Left lung (tissue), 10 donors: Measurements from ENCODE around the gene RNF224. TPM values are rescaled to one million over a fixed set of nuclear protein-coding genes. Genes with fewer than 3 reads are reported as not detected.
"Not testable (repeated sequence)": the region's sequence is repeated elsewhere in the genome, so short reads cannot be mapped to it uniquely, and the experiment has no call there.

ENCODE experiments used
- ATAC-seq: fragments of 200-7000 bp; cut with Tn5 transposase; one replicate; pipeline ENCODE4 v1.9.1; 2020; ENCODE audit warnings: moderate library complexity
- DNase-seq, 4 donors: peaks; one replicate each; pipeline ENCODE4 v3.0.0-alpha.2; 2013 to 2020
- H3K27ac ChIP-seq, 2 donors: fragments of 200-600 bp; sonication (generic) in 1 of 2; one replicate each; pipeline versions ENCODE4 v1.5.0 to v1.8.0; 2020 to 2021
- H3K27me3 ChIP-seq, 2 donors: fragments of 200-600 bp; sonication (generic) in 1 of 2; one replicate each; pipeline versions ENCODE4 v1.5.0 to v1.8.0; 2020 to 2021
- H3K36me3 ChIP-seq, 2 donors: fragments of 200-600 bp; sonication (generic) in 1 of 2; one replicate each; pipeline versions ENCODE4 v1.5.0 to v1.8.0; 2020 to 2021
- H3K4me1 ChIP-seq, 2 donors: fragments of 200-600 bp; one replicate each; pipeline ENCODE4 v1.8.0; 2021
- H3K4me3 ChIP-seq, 2 donors: fragments of 200-600 bp; sonication (generic) in 1 of 2; one replicate each; pipeline versions ENCODE4 v1.5.0 to v1.8.0; 2020 to 2021; ENCODE audit warnings: mild to moderate bottlenecking in 1 of 2
- H3K9me3 ChIP-seq, 2 donors: fragments of 200-600 bp; sonication (generic) in 1 of 2; one replicate each; pipeline versions ENCODE4 v1.5.0 to v1.8.0; 2020 to 2021
- CTCF ChIP-seq, 2 donors: fragments of 200-600 bp; sonication (generic) in 1 of 2; IDR thresholded peaks; one replicate each; pipeline versions ENCODE4 v1.5.0 to v1.8.0; 2021; ENCODE audit warnings: antibody characterized with exemption in 2 of 2
- intact Hi-C, 2 donors: fragments of 100-400 bp; cut with DNase I; formaldehyde crosslinking; loops; one replicate each; pipeline versions ENCODE4 v1.11.2 to v1.14.2; 2022
- polyA plus RNA-seq, 6 donors: library from polyadenylated mRNA; unstranded; fragments of 120-200 nt; gene quantifications; one replicate each; pipeline ENCODE4 v1.2.1, GENCODE V29; 2013; ENCODE audit not compliant: insufficient read length in 6 of 6
- total RNA-seq, 2 donors: library from RNA; stranded (reverse); fragmentation: NEBNext Ultra II Directional; extraction: Animal tissue kit (Norgen Biotek cat#: 25700); gene quantifications; one replicate each; pipeline ENCODE4 v1.2.1, GENCODE V29; 2021
- donor health status: DM: no; HTN: yes; CAD: no.
- donor health status: DM: no; HTN: no; CAD: no.

Gene RNF224
- total and polyA plus RNA-seq, 8 donors = 0.15 to 4.8 (median 2.6) TPM

- TF ChIP-seq CTCF (IDR thresholded peaks at IDR 0.05) = peak; percentile 95 to 100
- H3K4me1 ChIP-seq = peaks cover 7 to 49% of the 10 kb centered on the region in 2 donors
Measured at GRCh38 chr9:137236238-137236935, 9.1 kb downstream of the RNF224 start.

GRCh38 chr9:137236936-137237421 lies 9.7 kb downstream of the RNF224 start:
- peaks cover 0 to 4% of the 10 kb centered on the region in 2 donors for H3K36me3 ChIP-seq
- H3K4me1 ChIP-seq = peaks cover 8 to 53% of the 10 kb centered on the region in 2 donors
- peak overlapping the region in 1 of 2 donors; percentile 53 for H3K27ac ChIP-seq
- intact Hi-C loops = no loop called here
- TF ChIP-seq CTCF (IDR thresholded peaks at IDR 0.05) = no peak
- no peak for DNase-seq
- no peak for ATAC-seq
- peak overlapping the region in 1 of 2 donors; percentile 16 for H3K4me3 ChIP-seq
- H3K9me3 ChIP-seq = no peaks in the 10 kb centered on the region
- peaks cover 0 to 42% of the 10 kb centered on the region in 2 donors for H3K27me3 ChIP-seq

More at GRCh38 chr9:137236238-137236935, 9.1 kb downstream of the RNF224 start:
- ATAC-seq (peak; percentile 58), DNase-seq (peak; percentile 54 to 95 (median 88))
- Histone ChIP-seq H3K27me3 (peaks cover 0 to 48% of the 10 kb centered on the region in 2 donors), H3K36me3 (no peaks in the 10 kb centered on the region), H3K9me3 (no peaks in the 10 kb centered on the region), H3K4me3 (peak overlapping the region in 1 of 2 donors; percentile 16), H3K27ac (peak overlapping the region in 1 of 2 donors; percentile 53)
- intact Hi-C loops = no loop called here

GRCh38 chr9:137237759-137238726 lies 10.7 kb downstream of the RNF224 start:
- peaks cover 17 to 64% of the 10 kb centered on the region in 2 donors for H3K4me1 ChIP-seq
- TF ChIP-seq CTCF (IDR thresholded peaks at IDR 0.05) = no peak
- no peaks in the 10 kb centered on the region for H3K9me3 ChIP-seq
- intact Hi-C loops = no loop called here
- peaks cover 0 to 31% of the 10 kb centered on the region in 2 donors for H3K27me3 ChIP-seq
- H3K27ac ChIP-seq = no peak overlapping the region
- ATAC-seq (no peak), DNase-seq (no peak)
- H3K36me3 ChIP-seq = peaks cover 0 to 14% of the 10 kb centered on the region in 2 donors
- H3K4me3 ChIP-seq = no peak overlapping the region

- intact Hi-C loops, H3K9me3 ChIP-seq, ATAC-seq, DNase-seq: not testable (repeated sequence)
- Histone ChIP-seq H3K4me3 (peak overlapping the region; percentile 55 to 96), H3K36me3 (peaks cover 0 to 26% of the 10 kb centered on the region in 2 donors), H3K4me1 (peaks cover 17 to 77% of the 10 kb centered on the region in 2 donors), H3K27me3 (peaks cover 0 to 15% of the 10 kb centered on the region in 2 donors), H3K27ac (peak overlapping the region; percentile 96 to 99)
Measured at GRCh38 chr9:137239541-137240200, 12.4 kb downstream of the RNF224 start.

GRCh38 chr9:137240318-137240840 lies 13.1 kb downstream of the RNF224 start:
- no peak for TF ChIP-seq CTCF (IDR thresholded peaks at IDR 0.05)
- H3K9me3 ChIP-seq = no peaks in the 10 kb centered on the region
- ATAC-seq = peak; percentile 67
- H3K4me3 ChIP-seq = peak overlapping the region; percentile 55 to 96
- peaks cover 0 to 8% of the 10 kb centered on the region in 2 donors for H3K27me3 ChIP-seq
- peaks cover 17 to 77% of the 10 kb centered on the region in 2 donors for H3K4me1 ChIP-seq
- H3K36me3 ChIP-seq = peaks cover 0 to 26% of the 10 kb centered on the region in 2 donors
- H3K27ac ChIP-seq = peak overlapping the region; percentile 96 to 99
- DNase-seq = peak; percentile 84 to 94 (median 88)
- intact Hi-C loops = no loop called here
